Fibroblast of lung (primary cell): ENCODE data around the gene FYN. TPM values are rescaled to one million over a fixed set of nuclear protein-coding genes. Genes with fewer than 3 reads are reported as not detected.

ENCODE experiments used
- DNase-seq, 2 donors: peaks; one replicate each; pipeline versions ENCODE4 v3.0.0 to v3.0.0-alpha.2; 2010; ENCODE audit warnings: low read depth in 2 of 2
- H2AFZ ChIP-seq: 2 replicates; pipeline ENCODE4 v1.5.1; 2012; ENCODE audit warnings: low read length, control low read depth, inconsistent platforms
- H3K27ac ChIP-seq: 2 replicates; pipeline ENCODE4 v1.5.1; 2011; ENCODE audit warnings: low read length, control low read depth; ENCODE audit not compliant: insufficient read depth
- H3K27me3 ChIP-seq: 2 replicates; pipeline ENCODE4 v1.5.1; 2011; ENCODE audit warnings: mild to moderate bottlenecking, low read length; ENCODE audit not compliant: control insufficient read depth, insufficient read depth
- H3K36me3 ChIP-seq: 2 replicates; pipeline ENCODE4 v1.5.1; 2011; ENCODE audit warnings: low read length; ENCODE audit not compliant: control insufficient read depth, insufficient read depth
- H3K4me1 ChIP-seq: 2 replicates; pipeline ENCODE4 v1.5.1; 2011; ENCODE audit warnings: low read length; ENCODE audit not compliant: control insufficient read depth, insufficient read depth; ENCODE audit errors: extremely low read depth
- H3K4me2 ChIP-seq: 2 replicates; pipeline ENCODE4 v1.5.1; 2011; ENCODE audit warnings: low read length, control low read depth; ENCODE audit not compliant: insufficient read depth; ENCODE audit errors: extremely low read depth
- H3K4me3 ChIP-seq, 4 experiments: fragments of 200-600 bp in 1 of 4; sonication (generic) in 1 of 4; replicated peaks in 1 of 4; 2 replicates each; pipeline ENCODE4 v1.5.1; 2011 to 2016; ENCODE audit warnings: low read length in 4 of 4, low read depth in 3 of 4, mild to moderate bottlenecking in 3 of 4, control low read depth in 2 of 4, inconsistent platforms in 1 of 4, mixed read lengths in 1 of 4; ENCODE audit not compliant: insufficient read depth in 1 of 4; ENCODE audit errors: control extremely low read depth in 1 of 4
- H3K79me2 ChIP-seq: 2 replicates; pipeline ENCODE4 v1.5.1; 2012; ENCODE audit warnings: mild to moderate bottlenecking, low read length, inconsistent platforms; ENCODE audit not compliant: control insufficient read depth, insufficient read depth
- H3K9ac ChIP-seq: 2 replicates; pipeline ENCODE4 v1.5.1; 2011; ENCODE audit warnings: mild to moderate bottlenecking, low read length, control low read depth; ENCODE audit not compliant: insufficient read depth
- H3K9me3 ChIP-seq: 2 replicates; pipeline ENCODE4 v1.5.1; 2012; ENCODE audit warnings: low read depth, low read length; ENCODE audit not compliant: control insufficient read depth, insufficient read depth
- H4K20me1 ChIP-seq: 2 replicates; pipeline ENCODE4 v1.5.1; 2011; ENCODE audit warnings: low read length; ENCODE audit not compliant: control insufficient read depth, insufficient read depth; ENCODE audit errors: extremely low read depth
- EZH2 ChIP-seq: IDR thresholded peaks from 2 replicates; pipeline ENCODE4 v1.5.1; 2012; ENCODE audit warnings: low read length, control low read depth, mild to moderate bottlenecking; ENCODE audit errors: missing control alignments
- polyA plus RNA-seq, 2 donors: library from polyadenylated mRNA; depleted of rRNA in 1 of 2; stranded (reverse) in 1 of 2; unstranded in 1 of 2; fragments of >200 nt; gene quantifications; 2 replicates each; pipeline ENCODE4 v1.2.1, GENCODE V29; 2011 to 2012; ENCODE audit warnings: missing spikeins in 1 of 2
- total RNA-seq: library from RNA; depleted of rRNA; stranded (reverse); fragments of >200 nt; gene quantifications from 2 replicates; pipeline ENCODE4 v1.2.1, GENCODE V29; 2014
- TF ChIP-seq, protein P1 (sequence below), 2 donors: IDR thresholded peaks in 1 of 2; conservative IDR thresholded peaks in 1 of 2; 1 replicate in 1 of 2; 2 replicates in 1 of 2; pipeline ENCODE4 v1.5.1; 2011 to 2012; ENCODE audit warnings: low read length in 2 of 2, control low read depth in 1 of 2, inconsistent platforms in 1 of 2, low read depth in 1 of 2, mild to moderate bottlenecking in 1 of 2

FYN gene
- total and polyA plus RNA-seq, 2 donors (not counting 1 experiment from before 2014, with no cell fraction given) = 64.7 TPM

- Histone ChIP-seq H3K79me2 (no peaks in the 10 kb centered on the region), H3K4me2 (no peak overlapping the region), H3K27me3 (no peaks in the 10 kb centered on the region), H3K9ac (no peak overlapping the region), H3K36me3 (no peaks in the 10 kb centered on the region), H3K9me3 (no peaks in the 10 kb centered on the region), H3K4me1 (no peaks in the 10 kb centered on the region), H3K27ac (no peak overlapping the region), H2AFZ (no peak overlapping the region), H3K4me3 (no peak overlapping the region), H4K20me1 (no peaks in the 10 kb centered on the region)
- no peak for TF ChIP-seq EZH2
- TF ChIP-seq, protein P1, sequence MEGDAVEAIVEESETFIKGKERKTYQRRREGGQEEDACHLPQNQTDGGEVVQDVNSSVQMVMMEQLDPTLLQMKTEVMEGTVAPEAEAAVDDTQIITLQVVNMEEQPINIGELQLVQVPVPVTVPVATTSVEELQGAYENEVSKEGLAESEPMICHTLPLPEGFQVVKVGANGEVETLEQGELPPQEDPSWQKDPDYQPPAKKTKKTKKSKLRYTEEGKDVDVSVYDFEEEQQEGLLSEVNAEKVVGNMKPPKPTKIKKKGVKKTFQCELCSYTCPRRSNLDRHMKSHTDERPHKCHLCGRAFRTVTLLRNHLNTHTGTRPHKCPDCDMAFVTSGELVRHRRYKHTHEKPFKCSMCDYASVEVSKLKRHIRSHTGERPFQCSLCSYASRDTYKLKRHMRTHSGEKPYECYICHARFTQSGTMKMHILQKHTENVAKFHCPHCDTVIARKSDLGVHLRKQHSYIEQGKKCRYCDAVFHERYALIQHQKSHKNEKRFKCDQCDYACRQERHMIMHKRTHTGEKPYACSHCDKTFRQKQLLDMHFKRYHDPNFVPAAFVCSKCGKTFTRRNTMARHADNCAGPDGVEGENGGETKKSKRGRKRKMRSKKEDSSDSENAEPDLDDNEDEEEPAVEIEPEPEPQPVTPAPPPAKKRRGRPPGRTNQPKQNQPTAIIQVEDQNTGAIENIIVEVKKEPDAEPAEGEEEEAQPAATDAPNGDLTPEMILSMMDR (conservative IDR thresholded peaks at IDR 0.05 in 1 of 2, IDR thresholded peaks at IDR 0.05 in 1 of 2; ENCODE audit: low read depth in 1 of 2, low read length in 2 of 2) = no peak
- peak in 1 of 2 donors; percentile 47 for DNase-seq
Observed at GRCh38 chr6:111829998-111830397, 43.3 kb downstream of the FYN start.

GRCh38 chr6:111829581-111829980 is 43.7 kb downstream of the FYN start:
- H3K9ac ChIP-seq = no peak overlapping the region
- TF ChIP-seq, protein P1 (conservative IDR thresholded peaks at IDR 0.05 in 1 of 2, IDR thresholded peaks at IDR 0.05 in 1 of 2; ENCODE audit: low read depth in 1 of 2, low read length in 2 of 2) = no peak
- no peak for TF ChIP-seq EZH2

DNA sequence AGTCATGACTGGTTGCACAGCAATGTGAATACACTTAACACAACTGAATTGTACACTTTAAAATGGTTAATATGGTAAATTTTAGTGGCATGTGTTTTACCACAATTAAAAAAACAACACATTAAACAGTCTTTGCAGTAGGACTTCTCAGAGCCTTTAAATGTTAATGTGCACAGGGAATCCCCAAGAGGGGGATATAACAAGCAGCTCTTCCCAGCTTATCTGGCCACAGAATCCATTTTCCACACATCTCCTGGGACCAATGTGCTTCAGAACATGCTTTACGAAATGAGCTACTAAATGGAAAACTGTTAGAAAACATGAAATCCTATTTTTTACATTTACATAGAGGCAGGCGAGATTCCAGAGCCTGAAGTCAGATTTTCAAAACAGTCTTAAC is 44.4 kb downstream of the FYN start:
- Histone ChIP-seq H3K36me3 (no peaks in the 10 kb centered on the region), H3K79me2 (no peaks in the 10 kb centered on the region), H3K9ac (no peak overlapping the region), H3K27ac (no peak overlapping the region), H3K9me3 (no peaks in the 10 kb centered on the region), H3K27me3 (no peaks in the 10 kb centered on the region), H3K4me2 (no peak overlapping the region), H3K4me3 (no peak overlapping the region), H3K4me1 (peaks cover 5% of the 10 kb centered on the region), H2AFZ (no peak overlapping the region), H4K20me1 (no peaks in the 10 kb centered on the region)
- TF ChIP-seq EZH2 = no peak
- TF ChIP-seq, protein P1 (conservative IDR thresholded peaks at IDR 0.05 in 1 of 2, IDR thresholded peaks at IDR 0.05 in 1 of 2; ENCODE audit: low read depth in 1 of 2, low read length in 2 of 2) = no peak
- no peak for DNase-seq

More at GRCh38 chr6:111829581-111829980, 43.7 kb downstream of the FYN start:
- Histone ChIP-seq H4K20me1 (no peaks in the 10 kb centered on the region), H3K9me3 (no peaks in the 10 kb centered on the region), H3K27me3 (no peaks in the 10 kb centered on the region), H3K36me3 (no peaks in the 10 kb centered on the region), H3K4me2 (no peak overlapping the region), H3K79me2 (no peaks in the 10 kb centered on the region), H2AFZ (no peak overlapping the region), H3K4me1 (peaks cover 1% of the 10 kb centered on the region), H3K27ac (no peak overlapping the region), H3K4me3 (no peak overlapping the region)
- DNase-seq = no peak
